Camera-type eye (tissue), 1 donor: ENCODE data around the gene TRIP12. TPM values are rescaled to one million over a fixed set of nuclear protein-coding genes. Genes with fewer than 3 reads are reported as not detected.

Experiments used
- total RNA-seq: library from RNA; depleted of rRNA; stranded (reverse); fragments of >200 nt; gene quantifications from one replicate; pipeline ENCODE4 v1.2.3, GENCODE V29; 2014

Gene TRIP12
- total RNA-seq, result 289 TPM

DNA sequence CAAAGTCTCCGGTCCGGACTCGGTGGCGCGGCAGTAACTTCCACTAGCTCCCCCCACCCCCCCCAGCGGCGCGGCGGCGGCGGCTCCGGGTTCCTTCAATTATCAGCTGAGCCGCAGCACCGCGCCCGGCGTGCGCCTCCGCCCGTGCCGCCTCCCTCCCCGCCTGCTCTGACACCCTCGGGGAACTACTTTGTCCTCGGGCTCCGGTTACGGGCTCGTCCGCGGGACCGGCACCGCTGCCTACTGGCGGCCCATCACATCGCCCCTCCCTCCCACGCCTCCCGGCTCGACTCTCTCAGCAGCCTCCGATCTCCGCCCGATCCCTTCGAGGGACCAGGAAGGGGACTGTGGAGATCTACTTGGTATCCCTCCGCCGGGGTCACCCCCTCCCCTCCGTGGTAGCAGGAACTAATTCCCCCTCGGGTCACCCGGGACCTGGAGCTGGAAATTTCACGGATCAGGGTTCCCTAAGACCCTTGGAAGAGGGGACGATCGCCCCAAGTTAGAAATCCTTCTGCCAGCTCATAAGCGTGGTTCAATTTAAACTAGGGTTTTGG, at the start of gene TRIP12:
Gene TRIP12, minus strand, starts transcription at position 118 of the 557 bp plus-strand sequence. CDS start 41,930 bp downstream, outside the sequence.

DNA sequence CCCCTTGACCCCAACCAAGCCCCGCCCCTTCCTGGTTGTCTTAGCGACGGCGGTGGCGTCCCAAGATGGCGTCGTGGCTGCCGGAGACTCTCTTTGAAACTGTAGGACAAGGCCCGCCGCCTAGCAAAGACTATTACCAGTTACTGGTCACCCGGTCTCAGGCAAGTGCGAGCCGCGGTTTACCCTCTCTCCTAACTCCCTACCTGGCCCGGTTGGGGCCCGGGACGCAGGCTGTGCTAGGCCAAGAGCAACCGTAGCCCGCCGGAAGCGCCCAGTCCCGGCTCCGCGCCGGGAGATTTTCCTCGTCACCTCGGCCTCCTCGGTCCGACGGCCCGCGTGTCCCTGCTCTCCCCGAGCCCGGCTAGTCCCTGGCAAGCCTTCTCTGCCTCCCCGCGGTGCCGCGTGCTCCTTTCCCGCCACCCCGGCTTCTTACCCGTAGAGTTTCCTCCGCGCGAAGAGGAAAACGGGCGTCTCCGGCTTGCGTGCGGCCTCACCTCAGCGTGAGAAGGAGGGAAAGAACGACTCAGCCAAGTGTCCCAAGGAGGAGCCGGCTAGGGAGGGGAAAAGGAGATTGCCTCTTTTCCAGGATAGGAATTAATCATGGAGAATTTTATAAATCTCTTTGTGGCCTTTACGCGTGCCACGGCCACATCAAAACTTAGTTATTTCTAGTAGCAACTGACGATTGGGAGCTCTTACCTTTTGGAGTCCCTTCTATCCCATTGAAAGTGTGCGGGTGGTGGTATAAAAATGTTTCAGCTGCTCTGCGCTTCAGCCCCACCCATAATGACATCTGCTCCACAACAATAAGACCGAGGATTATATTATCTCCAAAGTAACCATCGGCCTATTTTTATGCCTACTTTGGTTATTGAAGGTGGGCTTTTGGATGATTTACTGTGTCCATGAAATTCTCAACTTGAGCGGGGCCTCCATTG, 909 bp upstream of the TRIP12 start, which contains the start of gene FBXO36:
Gene FBXO36, plus strand, starts transcription at position 55 of the 938 bp plus-strand sequence. Its CDS starts 11 bp downstream, at position 66.

DNA sequence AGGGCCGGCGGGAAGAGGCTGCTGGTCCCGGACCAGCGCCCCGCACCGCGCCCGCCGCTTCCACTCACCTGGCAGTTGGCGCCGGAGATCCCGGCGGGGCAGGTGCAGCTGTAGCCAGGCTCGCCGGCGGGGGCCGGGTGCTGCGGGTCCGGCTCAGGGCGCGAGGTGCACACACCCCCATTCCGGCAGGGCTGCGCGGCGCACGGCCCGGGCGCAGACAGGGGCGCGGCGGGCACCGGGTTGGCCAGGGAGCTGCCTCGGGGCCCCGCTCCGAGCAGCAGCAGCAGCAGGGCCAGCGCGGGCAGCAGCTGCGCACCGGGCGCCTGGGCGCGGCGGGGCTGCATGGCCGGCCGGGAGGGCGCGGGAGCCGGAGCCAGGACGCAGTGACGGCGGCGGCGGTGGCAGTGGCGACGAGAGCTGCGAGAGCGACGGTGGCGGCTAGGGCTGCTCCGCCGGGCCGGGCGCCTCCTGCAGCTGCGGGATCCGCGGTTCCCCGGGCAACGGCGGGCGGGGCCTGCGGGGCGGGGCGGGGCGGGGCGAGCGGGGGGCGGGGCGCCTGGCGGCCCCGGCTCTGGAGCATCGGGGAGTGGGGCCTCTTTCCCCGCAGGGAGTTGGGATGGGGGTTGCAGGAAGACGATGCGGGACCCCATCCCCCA, 207.6 kb downstream of the TRIP12 start, which contains the start of gene DNER:
Gene DNER, minus strand, starts transcription at position 476 of the 656 bp plus-strand sequence. Its CDS starts 132 bp downstream, at position 344.

Other genes with a start within 250 kb of the TRIP12 start
- 83.2 TPM for gene DNER, start 207.5 kb downstream of the TRIP12 start, total RNA-seq
- 6.3 TPM for gene FBXO36, start 494 bp upstream of the TRIP12 start, total RNA-seq
- gene SLC16A14, start 146.9 kb upstream of the TRIP12 start, total RNA-seq, result 17.5 TPM